OCI-LY3 (cell line): ENCODE results near the gene PLXNC1.

ENCODE experiments used
- H2AFZ ChIP-seq: fragments of 200-600, 300-600 bp; shearing (Covaris generic); 2 replicates; pipeline ENCODE4 v1.6.0; 2014; ENCODE audit warnings: antibody characterized with exemption, low read depth, low read length
- H3K27ac ChIP-seq: fragments of 200-600, 300-600 bp; sonication (generic); 2 replicates; pipeline ENCODE4 v1.5.1; 2014; ENCODE audit warnings: mild to moderate bottlenecking, low read length, moderate library complexity, mixed read lengths
- H3K27me3 ChIP-seq: fragments of 200-600, 300-600 bp; sonication (generic); 2 replicates; pipeline ENCODE4 v1.6.1; 2014; ENCODE audit warnings: low read depth, low read length, mixed read lengths
- H3K36me3 ChIP-seq: fragments of 200-600, 300-600 bp; sonication (generic); replicated peaks from 2 replicates; pipeline ENCODE3; 2014; ENCODE audit warnings: low read depth, low read length, mixed read lengths
- H3K4me1 ChIP-seq: fragments of 300-600, 200-600 bp; sonication (generic); 2 replicates; pipeline ENCODE4 v1.6.1; 2014; ENCODE audit warnings: low read length, mixed read lengths
- H3K4me2 ChIP-seq: fragments of 200-600, 300-600 bp; sonication (generic); 2 replicates; pipeline ENCODE4 v1.6.1; 2014; ENCODE audit warnings: low read length, mixed read lengths
- H3K4me3 ChIP-seq: fragments of 300-600, 200-600 bp; sonication (generic); 2 replicates; pipeline ENCODE4 v1.5.1; 2014; ENCODE audit warnings: antibody characterized with exemption, mild to moderate bottlenecking, low read length, moderate library complexity
- H3K79me2 ChIP-seq: fragments of 300-600, 200-600 bp; shearing (Covaris generic); 2 replicates; pipeline ENCODE4 v1.6.1; 2014; ENCODE audit warnings: mild to moderate bottlenecking, low read length, mixed read lengths
- H3K9ac ChIP-seq: fragments of 300-600, 200-600 bp; shearing (Covaris generic); 2 replicates; pipeline ENCODE4 v1.6.0; 2014; ENCODE audit warnings: mild to moderate bottlenecking, low read length, moderate library complexity
- H3K9me3 ChIP-seq: fragments of 200-600, 300-600 bp; shearing (Covaris generic); 2 replicates; pipeline ENCODE4 v1.6.1; 2014; ENCODE audit warnings: low read length, mixed read lengths; ENCODE audit not compliant: insufficient read depth
- H4K20me1 ChIP-seq: fragments of 200-600, 300-600 bp; sonication (generic); 2 replicates; pipeline ENCODE4 v1.6.1; 2016; ENCODE audit warnings: low read length, mixed read lengths; ENCODE audit not compliant: insufficient read depth
- CTCF ChIP-seq: fragments of 200-600, 300-600 bp; sonication (generic); IDR thresholded peaks from 2 replicates; pipeline ENCODE4 v1.5.1; 2014; ENCODE audit warnings: antibody characterized with exemption, low read length, low read depth
- EZH2phosphoT487 ChIP-seq: fragments of 200-600 bp; shearing (Covaris generic); IDR thresholded peaks from 2 replicates; pipeline ENCODE4 v1.6.1; 2018; ENCODE audit warnings: antibody characterized with exemption, mixed run types, low read depth

The PLXNC1 gene

DNA sequence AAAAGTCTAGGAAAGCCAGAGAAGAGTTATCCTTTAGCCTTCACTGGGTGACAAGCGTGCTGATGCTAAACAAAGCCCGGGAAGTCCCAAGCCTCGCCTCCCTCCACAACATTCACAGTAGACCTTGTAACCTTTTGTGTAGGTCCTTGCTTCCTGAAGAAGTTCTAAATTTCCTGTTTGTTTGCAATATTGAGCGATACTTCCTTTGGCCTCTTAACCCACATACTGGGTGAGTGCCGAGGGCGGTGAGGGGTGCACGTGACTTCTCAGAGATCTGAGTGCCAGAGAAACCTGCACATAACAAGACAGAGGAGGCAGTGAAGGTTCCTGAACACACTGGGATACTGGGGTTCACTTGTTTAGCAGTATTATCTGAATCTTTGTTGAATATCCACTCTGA is 134.3 kb downstream of the PLXNC1 start:
- Histone ChIP-seq H3K36me3 (no peaks in the 10 kb centered on the region), H2AFZ (no peak overlapping the region), H3K9me3 (no peaks in the 10 kb centered on the region), H3K4me1 (no peaks in the 10 kb centered on the region), H3K4me2 (no peak overlapping the region), H3K4me3 (no peak overlapping the region), H3K27me3 (no peaks in the 10 kb centered on the region), H3K27ac (no peak overlapping the region), H3K9ac (no peak overlapping the region), H3K79me2 (no peaks in the 10 kb centered on the region), H4K20me1 (no peaks in the 10 kb centered on the region)
- TF ChIP-seq EZH2phosphoT487 (no peak), CTCF (no peak)

DNA sequence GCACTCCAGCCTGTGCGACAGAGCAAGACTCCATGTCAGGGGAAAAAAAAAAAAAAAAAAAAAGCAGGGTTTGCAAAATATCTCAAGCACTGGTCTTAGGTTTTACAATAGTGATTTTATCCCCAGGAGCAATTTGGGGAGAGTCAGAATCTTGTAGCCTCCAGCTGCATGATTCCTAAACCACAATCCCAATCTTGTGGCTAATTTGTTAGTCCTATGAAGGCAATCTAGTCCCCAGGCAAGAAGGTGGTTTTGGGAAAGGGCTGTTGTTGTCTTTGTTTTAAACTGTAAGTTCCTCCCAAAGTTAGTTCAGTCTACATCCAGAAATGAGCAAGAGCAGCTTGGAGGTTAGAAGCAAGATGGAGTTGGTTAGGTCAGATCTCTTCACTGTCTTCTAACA is 135.7 kb downstream of the PLXNC1 start:
- Histone ChIP-seq H3K36me3 (no peaks in the 10 kb centered on the region), H3K4me2 (no peak overlapping the region)
- TF ChIP-seq EZH2phosphoT487: no peak
- TF ChIP-seq CTCF: no peak

GRCh38 chr12:94284859-94285258 is 136.5 kb downstream of the PLXNC1 start:
- H4K20me1 ChIP-seq: no peaks in the 10 kb centered on the region
- H3K9ac ChIP-seq: no peak overlapping the region
- H3K4me2 ChIP-seq: no peak overlapping the region
- TF ChIP-seq CTCF (no peak), EZH2phosphoT487 (no peak)
- no peaks in the 10 kb centered on the region for H3K9me3 ChIP-seq
- no peak overlapping the region for H3K27ac ChIP-seq
- H3K4me3 ChIP-seq: no peak overlapping the region
- H3K36me3 ChIP-seq: no peaks in the 10 kb centered on the region
- no peaks in the 10 kb centered on the region for H3K27me3 ChIP-seq
- H2AFZ ChIP-seq: no peak overlapping the region
- no peaks in the 10 kb centered on the region for H3K79me2 ChIP-seq
- no peaks in the 10 kb centered on the region for H3K4me1 ChIP-seq

More for the DNA sequence above, 135.7 kb downstream of the PLXNC1 start:
- no peaks in the 10 kb centered on the region for H3K4me1 ChIP-seq
- H3K27me3 ChIP-seq: no peaks in the 10 kb centered on the region
- no peak overlapping the region for H3K27ac ChIP-seq
- no peak overlapping the region for H3K9ac ChIP-seq
- no peaks in the 10 kb centered on the region for H4K20me1 ChIP-seq
- no peak overlapping the region for H2AFZ ChIP-seq
- H3K79me2 ChIP-seq: no peaks in the 10 kb centered on the region
- H3K4me3 ChIP-seq: no peak overlapping the region
- H3K9me3 ChIP-seq: no peaks in the 10 kb centered on the region

DNA sequence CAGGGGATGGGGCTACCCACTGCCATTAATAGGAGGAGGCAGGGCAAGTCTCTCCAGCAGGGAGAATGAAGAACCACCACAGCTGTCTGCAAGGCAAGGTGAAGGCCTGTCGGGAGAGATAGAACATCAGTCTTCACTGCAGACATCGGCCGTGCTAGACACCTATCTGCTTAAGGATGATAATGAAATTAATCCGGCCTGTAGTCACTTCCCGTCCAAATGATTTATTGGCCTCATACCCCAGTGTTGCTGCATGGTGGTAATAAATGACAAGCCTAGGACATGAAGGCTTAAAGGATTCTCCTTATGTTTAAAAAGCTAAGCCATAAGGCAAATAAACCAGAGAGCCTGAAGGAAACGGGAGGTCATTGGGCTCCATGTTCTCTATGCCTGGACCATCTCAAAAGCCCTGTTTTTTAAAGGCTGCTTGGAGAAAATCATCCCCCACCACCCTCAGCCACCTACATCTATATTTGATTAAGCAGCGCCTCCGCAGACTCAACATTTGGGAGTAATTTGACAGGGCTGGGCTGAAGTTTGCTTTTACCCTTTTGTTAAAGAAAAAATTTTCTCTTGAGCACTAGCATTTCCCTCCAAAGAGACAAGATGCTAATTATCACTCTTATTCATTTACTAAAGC is 137.7 kb downstream of the PLXNC1 start:
- TF ChIP-seq CTCF (no peak), EZH2phosphoT487 (no peak)
- no peaks in the 10 kb centered on the region for H3K79me2 ChIP-seq
- no peak overlapping the region for H3K9ac ChIP-seq
- no peaks in the 10 kb centered on the region for H4K20me1 ChIP-seq
- H3K27ac ChIP-seq: no peak overlapping the region
- H3K27me3 ChIP-seq: no peaks in the 10 kb centered on the region
- no peak overlapping the region for H3K4me3 ChIP-seq
- no peaks in the 10 kb centered on the region for H3K36me3 ChIP-seq
- H3K4me2 ChIP-seq: no peak overlapping the region
- no peak overlapping the region for H2AFZ ChIP-seq
- H3K9me3 ChIP-seq: no peaks in the 10 kb centered on the region
- H3K4me1 ChIP-seq: no peaks in the 10 kb centered on the region
